Measurements from ENCODE around the gene USP47. TPM values are rescaled to one million over a fixed set of nuclear protein-coding genes. Genes with fewer than 3 reads are reported as not detected.

Gene USP47
- total and polyA plus RNA-seq, 2 experiments from 2014 or later, result 16.3 to 36.7 TPM

- TF ChIP-seq ZNF462 (CRISPR knock-in tag; IDR thresholded peaks at IDR 0.05) (no peak), ZNF114 (CRISPR knock-in tag; IDR thresholded peaks at IDR 0.05) (no peak), POLR2AphosphoS5 (IDR thresholded peaks at IDR 0.05; ENCODE audit: low read depth) (no peak), CREB1 (CRISPR knock-in tag; IDR thresholded peaks at IDR 0.05; ENCODE audit: low read depth) (no peak), EZH2 (IDR thresholded peaks at IDR 0.05; ENCODE audit: low read depth, unreplicated experiment) (no peak), EZH2phosphoT487 (IDR thresholded peaks at IDR 0.05; ENCODE audit: unreplicated experiment) (no peak), JUNB (IDR thresholded peaks at IDR 0.05; ENCODE audit: unreplicated experiment) (no peak), NANOG (IDR thresholded peaks at IDR 0.05; ENCODE audit: borderline replicate concordance) (no peak)
Observed at GRCh38 chr11:12005061-12005460, 163.3 kb downstream of the USP47 start (continued).

GRCh38 chr11:12005476-12005875 is 163.7 kb downstream of the USP47 start:
- Histone ChIP-seq H3K79me2 (replicated peaks; ENCODE audit: insufficient read depth) (peaks cover 3% of the 10 kb centered on the region; the same call in 1 of the 2 replicates), H2AFZ (no peak overlapping the region), H3K27me3 (ENCODE audit: insufficient read depth) (peaks cover 15% of the 10 kb centered on the region), H3F3A (replicated peaks; ENCODE audit: low read depth) (no peaks in the 10 kb centered on the region), H3K27ac (ENCODE audit: low read depth) (no peak overlapping the region), H3K36me3 (ENCODE audit: insufficient read depth) (peaks cover 7% of the 10 kb centered on the region; the same call in 1 of the 2 replicates), H4K20me1 (replicated peaks; ENCODE audit: insufficient read depth) (peaks cover 12% of the 10 kb centered on the region), H3K9me2 (ENCODE audit: insufficient read depth) (no peaks in the 10 kb centered on the region), H3K4me1 (ENCODE audit: insufficient read depth) (peaks cover 13% of the 10 kb centered on the region; the same call in 1 of the 2 replicates), H3K4me3 (no peak overlapping the region), H3K4me2 (no peak overlapping the region)
- Mint-ChIP-seq H3K27ac (no peak overlapping the region), H3K4me3 (no peak overlapping the region), H3K9me3 (no peaks in the 10 kb centered on the region; the same call in 2 of the 3 replicates), H3K27me3 (ENCODE audit: insufficient read depth, low read depth, poor library complexity) (peaks cover 15% of the 10 kb centered on the region), H3K36me3 (ENCODE audit: low read depth) (peaks cover 4% of the 10 kb centered on the region; the same call in 2 of the 3 replicates), H3K4me1 (peaks cover 12% of the 10 kb centered on the region)
- no peak for DNase-seq (ENCODE audit: low spot score)
- TF ChIP-seq NANOG (IDR thresholded peaks at IDR 0.05; ENCODE audit: borderline replicate concordance), result no peak
- no peak for TF ChIP-seq ZNF114 (CRISPR knock-in tag; IDR thresholded peaks at IDR 0.05)
- no peak for TF ChIP-seq EZH2 (IDR thresholded peaks at IDR 0.05; ENCODE audit: low read depth, unreplicated experiment)
- TF ChIP-seq CREB1 (CRISPR knock-in tag; IDR thresholded peaks at IDR 0.05; ENCODE audit: low read depth), result no peak
- TF ChIP-seq REST (IDR thresholded peaks at IDR 0.05; ENCODE audit: unreplicated experiment), result no peak
- TF ChIP-seq CTCF (conservative IDR thresholded peaks at IDR 0.05; ENCODE audit: low read depth in 2 of 2), result no peak
- no peak for TF ChIP-seq ZNF331 (CRISPR knock-in tag; IDR thresholded peaks at IDR 0.05; ENCODE audit: low read depth)
- no peak for ATAC-seq
